T-helper 22 cell (primary cell): ENCODE data around the gene NEURL1B.
"Not testable (repeated sequence)": the region's sequence is repeated elsewhere in the genome, so short reads cannot be mapped to it uniquely, and the experiment has no call there.

ENCODE experiments used
- DNase-seq: peaks from one replicate; pipeline ENCODE4 v3.0.0-alpha.2; 2020; ENCODE audit warnings: low read depth

The NEURL1B gene

GRCh38 chr5:172696171-172696849 lies 55.2 kb downstream of the NEURL1B start:
- DNase-seq, result no peak

- peak; percentile 61 for DNase-seq
Measured at GRCh38 chr5:172697123-172698121, 56.4 kb downstream of the NEURL1B start.

GRCh38 chr5:172699423-172699822 lies 58.4 kb downstream of the NEURL1B start:
- no peak for DNase-seq

- DNase-seq, result no peak
Measured at GRCh38 chr5:172699999-172700364, 58.9 kb downstream of the NEURL1B start.

GRCh38 chr5:172700365-172701290 lies 59.6 kb downstream of the NEURL1B start:
- DNase-seq, result no peak

GRCh38 chr5:172701291-172701656 lies 60.2 kb downstream of the NEURL1B start:
- no peak for DNase-seq

- no peak for DNase-seq
Measured at GRCh38 chr5:172703952-172704351, 62.9 kb downstream of the NEURL1B start.

GRCh38 chr5:172705576-172706084 lies 64.6 kb downstream of the NEURL1B start:
- no peak for DNase-seq

- no peak for DNase-seq
Measured at GRCh38 chr5:172706796-172707195, 65.7 kb downstream of the NEURL1B start.

- DNase-seq, result no peak
Measured at GRCh38 chr5:172707285-172708182, 66.5 kb downstream of the NEURL1B start.

- DNase-seq, result no peak
Measured at GRCh38 chr5:172708183-172708505, 67.1 kb downstream of the NEURL1B start.

GRCh38 chr5:172710676-172711075 lies 69.6 kb downstream of the NEURL1B start:
- no peak for DNase-seq

- DNase-seq, result not testable (repeated sequence)
Measured at GRCh38 chr5:172711321-172711861, 70.3 kb downstream of the NEURL1B start.

GRCh38 chr5:172712610-172713009 lies 71.5 kb downstream of the NEURL1B start:
- no peak for DNase-seq

- DNase-seq, result peak; percentile 24
Measured at GRCh38 chr5:172713113-172713808, 72.2 kb downstream of the NEURL1B start.

- DNase-seq, result no peak
Measured at GRCh38 chr5:172713809-172714490, 72.9 kb downstream of the NEURL1B start.

GRCh38 chr5:172714491-172715420 lies 73.7 kb downstream of the NEURL1B start:
- DNase-seq, result peak; percentile 29

GRCh38 chr5:172715421-172715780 lies 74.3 kb downstream of the NEURL1B start:
- DNase-seq, result no peak
